GM18858 (cell line): ENCODE measurements around the gene BCAS4.
"Not testable (repeated sequence)": the region's sequence is repeated elsewhere in the genome, so short reads cannot be mapped to it uniquely, and the experiment has no call there.

Experiments used
- ATAC-seq: cut with Tn5 transposase; IDR thresholded peaks from one replicate; pipeline ENCODE4 v1.9.1; 2021; ENCODE audit not compliant: unreplicated experiment

The BCAS4 gene

GRCh38 chr20:50874111-50874757 lies 79.4 kb downstream of the BCAS4 start:
- no peak for ATAC-seq

GRCh38 chr20:50874758-50875665 lies 80.2 kb downstream of the BCAS4 start:
- no peak for ATAC-seq

- no peak for ATAC-seq
Measured at GRCh38 chr20:50876063-50876685, 81.3 kb downstream of the BCAS4 start.

- ATAC-seq: no peak
Measured at GRCh38 chr20:50876816-50877215, 82.0 kb downstream of the BCAS4 start.

GRCh38 chr20:50877232-50877743 lies 82.4 kb downstream of the BCAS4 start:
- no peak for ATAC-seq

GRCh38 chr20:50879649-50880550 lies 85.0 kb downstream of the BCAS4 start:
- ATAC-seq: no peak

GRCh38 chr20:50881759-50882424 lies 87.0 kb downstream of the BCAS4 start:
- ATAC-seq: not testable (repeated sequence)

GRCh38 chr20:50883856-50884255 lies 89.0 kb downstream of the BCAS4 start:
- no peak for ATAC-seq

GRCh38 chr20:50885068-50885467 lies 90.2 kb downstream of the BCAS4 start:
- ATAC-seq: no peak

- no peak for ATAC-seq
Measured at GRCh38 chr20:50885781-50886180, 90.9 kb downstream of the BCAS4 start.

- ATAC-seq: no peak
Measured at GRCh38 chr20:50886184-50886790, 91.4 kb downstream of the BCAS4 start.

GRCh38 chr20:50887576-50887975 lies 92.7 kb downstream of the BCAS4 start:
- no peak for ATAC-seq

- no peak for ATAC-seq
Measured at GRCh38 chr20:50891138-50891537, 96.3 kb downstream of the BCAS4 start.

GRCh38 chr20:50892394-50892793 lies 97.5 kb downstream of the BCAS4 start:
- no peak for ATAC-seq

- no peak for ATAC-seq
Measured at GRCh38 chr20:50893620-50894019, 98.8 kb downstream of the BCAS4 start.

GRCh38 chr20:50895111-50895830 lies 100.4 kb downstream of the BCAS4 start:
- ATAC-seq: no peak

GRCh38 chr20:50898475-50898874 lies 103.6 kb downstream of the BCAS4 start:
- ATAC-seq: no peak

GRCh38 chr20:50900261-50900660 lies 105.4 kb downstream of the BCAS4 start:
- ATAC-seq: no peak

- no peak for ATAC-seq
Measured at GRCh38 chr20:50901301-50901700, 106.4 kb downstream of the BCAS4 start.
